HEK293T (cell line): ENCODE results near the gene PLEKHO2.

Source experiments
- CTCF ChIA-PET: fragments of 350-600 bp; formaldehyde crosslinking; extraction: SDS; loops from one replicate; lab custom pipeline; 2021; ENCODE audit warnings: antibody characterized with exemption, inconsistent platforms; lab: Yijun Ruan, JAX
- POLR2A ChIA-PET: fragments of 350-600 bp; formaldehyde crosslinking; extraction: SDS; loops from one replicate; lab custom pipeline; 2020; ENCODE audit warnings: antibody characterized with exemption, inconsistent platforms; lab: Yijun Ruan, JAX
- DNase-seq: peaks from one replicate; pipeline ENCODE4 v3.0.0; 2012; ENCODE audit warnings: mixed read lengths; ENCODE audit errors: extremely low spot score
- ARNT ChIP-seq: fragments of 450-650 bp; IDR thresholded peaks from 2 replicates; pipeline ENCODE4 v1.6.1; 2017; ENCODE audit warnings: mild to moderate bottlenecking
- BHLHE40 ChIP-seq: fragments of 450-650 bp; IDR thresholded peaks from 2 replicates; pipeline ENCODE4 v1.6.1; 2016; ENCODE audit warnings: mild to moderate bottlenecking, moderate library complexity, borderline replicate concordance
- CTBP1 ChIP-seq: fragments of 450-650 bp; IDR thresholded peaks from 2 replicates; pipeline ENCODE4 v1.6.1; 2016; ENCODE audit warnings: borderline replicate concordance
- ELF4 ChIP-seq: fragments of 450-650 bp; IDR thresholded peaks from 2 replicates; pipeline ENCODE4 v1.6.1; 2017; ENCODE audit warnings: antibody characterized with exemption
- FOXA1 ChIP-seq: fragments of 450-650 bp; IDR thresholded peaks from 2 replicates; pipeline ENCODE4 v1.6.1; 2016; ENCODE audit warnings: mild to moderate bottlenecking
- FOXK2 ChIP-seq: fragments of 450-650 bp; IDR thresholded peaks from 2 replicates; pipeline ENCODE4 v1.6.1; 2016; ENCODE audit warnings: mild to moderate bottlenecking
- FOXM1 ChIP-seq: fragments of 450-650 bp; IDR thresholded peaks from 2 replicates; pipeline ENCODE4 v1.6.1; 2017; ENCODE audit warnings: mild to moderate bottlenecking, borderline replicate concordance
- HDGF ChIP-seq: fragments of 450-650 bp; IDR thresholded peaks from 2 replicates; pipeline ENCODE4 v1.6.1; 2017; ENCODE audit warnings: antibody characterized with exemption, borderline replicate concordance
- L3MBTL2 ChIP-seq: fragments of 450-650 bp; conservative IDR thresholded peaks from 2 replicates; pipeline ENCODE4 v1.6.1; 2016; ENCODE audit warnings: mild to moderate bottlenecking
- LEF1 ChIP-seq: fragments of 450-650 bp; IDR thresholded peaks from 2 replicates; pipeline ENCODE4 v1.6.1; 2017; ENCODE audit warnings: mild to moderate bottlenecking, borderline replicate concordance
- NFRKB ChIP-seq: fragments of 450-650 bp; IDR thresholded peaks from 2 replicates; pipeline ENCODE4 v1.6.1; 2016; ENCODE audit warnings: mild to moderate bottlenecking, moderate library complexity
- SP1 ChIP-seq: fragments of 450-650 bp; IDR thresholded peaks from 2 replicates; pipeline ENCODE4 v1.6.1; 2017
- SUZ12 ChIP-seq: fragments of 450-650 bp; IDR thresholded peaks from 2 replicates; pipeline ENCODE4 v1.6.1; 2016; ENCODE audit warnings: mild to moderate bottlenecking
- TARDBP ChIP-seq: fragments of 450-650 bp; IDR thresholded peaks from 2 replicates; pipeline ENCODE4 v1.6.1; 2016
- ZNF384 ChIP-seq: fragments of 450-650 bp; IDR thresholded peaks from 2 replicates; pipeline ENCODE4 v1.6.1; 2016
- TF ChIP-seq, protein P1 (sequence below): fragments of 450-650 bp; IDR thresholded peaks from 2 replicates; pipeline ENCODE4 v1.6.1; 2016

Gene PLEKHO2

DNA sequence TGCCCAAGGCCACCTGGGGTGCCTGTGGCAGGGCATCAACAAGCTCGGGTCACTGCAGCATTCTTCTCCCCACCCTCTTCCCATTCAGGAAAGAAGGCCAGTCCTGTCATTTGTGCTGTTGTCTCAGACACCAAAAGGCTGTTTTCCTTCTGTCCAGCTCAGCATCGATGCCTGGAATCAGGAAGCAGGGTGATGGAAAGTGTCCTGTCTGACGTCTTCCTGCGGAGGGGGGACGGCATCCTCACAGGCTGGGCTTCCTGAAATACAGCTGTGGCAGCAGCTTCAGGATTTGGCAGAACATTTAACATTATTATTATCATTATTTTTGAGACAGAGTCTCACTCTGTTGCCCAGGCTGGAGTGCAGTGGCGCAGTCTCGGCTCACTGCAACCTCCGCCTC lies 37.0 kb downstream of the PLEKHO2 start:
- no peak for TF ChIP-seq CTBP1
- no peak for TF ChIP-seq SP1
- no peak for TF ChIP-seq HDGF
- no peak for TF ChIP-seq NFRKB
- TF ChIP-seq ZNF384, result no peak
- TF ChIP-seq FOXA1, result no peak
- no peak for TF ChIP-seq BHLHE40
- CTCF ChIA-PET, result no interaction called here
- POLR2A ChIA-PET, result interaction anchor here (1.0 kb wide), 1 partner anchor 17 kb away, joined by 3 read pairs; no protein-coding TSS in a partner anchor
- no peak for DNase-seq

DNA sequence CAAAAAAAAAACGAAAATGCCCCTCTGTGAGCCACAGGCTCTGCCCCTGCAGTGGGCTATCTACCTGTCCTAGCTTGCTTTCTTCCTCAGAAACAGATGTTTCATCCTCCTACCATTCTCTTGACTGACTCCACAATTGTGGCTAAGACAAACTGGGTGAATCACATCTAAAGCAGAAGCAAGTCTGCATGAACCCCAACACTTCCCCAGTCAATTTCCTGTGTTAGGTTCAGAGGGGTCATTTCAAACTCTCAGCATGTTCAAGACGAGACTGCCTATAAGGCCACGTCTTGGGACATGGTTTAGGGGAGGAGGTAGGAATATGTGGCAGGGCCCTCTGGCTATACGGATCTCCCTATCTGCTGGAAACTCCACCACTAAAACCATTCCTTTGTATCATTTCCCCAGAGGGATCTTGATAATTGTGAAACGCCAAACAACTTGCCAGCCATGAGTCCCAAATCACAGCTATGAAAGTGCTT lies 41.4 kb downstream of the PLEKHO2 start:
- DNase-seq, result no peak
- CTCF ChIA-PET, result no interaction called here
- POLR2A ChIA-PET, result no interaction called here
- TF ChIP-seq SUZ12, result no peak

DNA sequence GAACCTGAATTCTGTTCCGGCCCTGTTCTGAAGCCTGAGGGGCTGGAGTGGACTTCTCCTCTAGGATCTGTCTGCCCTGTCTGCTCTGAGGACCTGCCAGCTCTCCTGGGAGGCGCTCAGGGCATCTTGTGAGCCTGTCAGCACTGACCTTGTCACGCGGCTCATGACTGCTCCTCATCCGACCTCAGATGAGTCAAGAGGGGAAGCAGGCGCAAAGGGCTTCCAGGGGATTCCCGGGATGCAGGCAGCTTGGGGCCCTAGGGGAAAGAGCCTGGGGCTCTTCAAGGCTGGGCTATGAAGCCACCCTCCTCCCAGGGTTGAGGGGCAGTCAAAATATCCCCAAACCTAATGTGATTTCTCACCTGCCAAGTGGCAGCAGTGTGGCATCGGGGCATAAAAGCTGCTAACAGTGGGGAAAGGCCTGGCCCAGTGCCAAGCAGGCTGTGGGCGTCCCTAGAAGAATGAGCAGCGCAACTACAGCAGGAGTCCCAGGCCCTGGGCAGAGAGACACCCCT lies 42.3 kb downstream of the PLEKHO2 start:
- no peak for DNase-seq

DNA sequence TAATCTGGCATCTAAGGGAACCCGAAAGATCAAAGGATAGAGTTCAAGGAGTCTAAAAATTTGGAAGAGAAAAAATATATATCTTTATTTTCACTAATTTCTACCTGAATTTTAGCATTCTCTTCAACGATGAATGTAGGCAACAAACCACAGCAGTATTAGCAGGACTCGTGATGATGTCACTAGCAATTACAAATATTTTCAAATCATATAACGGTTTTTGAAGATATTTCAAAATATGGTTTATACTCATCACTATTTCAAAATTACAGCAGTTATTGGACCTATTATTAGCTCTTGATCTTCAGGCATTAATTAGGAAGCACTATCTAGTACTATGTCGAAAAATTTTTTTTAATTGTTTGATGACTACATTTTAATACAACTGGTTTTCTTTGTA lies 43.0 kb downstream of the PLEKHO2 start:
- POLR2A ChIA-PET, result no interaction called here

More for the DNA sequence above, 42.3 kb downstream of the PLEKHO2 start:
- ChIA-PET CTCF (no interaction called here), POLR2A (no interaction called here)
- no peak for TF ChIP-seq L3MBTL2
- no peak for TF ChIP-seq ARNT
- no peak for TF ChIP-seq FOXK2
- no peak for TF ChIP-seq TARDBP
- TF ChIP-seq HDGF, result no peak
- no peak for TF ChIP-seq ELF4
- no peak for TF ChIP-seq NFRKB
- no peak for TF ChIP-seq SP1
- TF ChIP-seq FOXA1, result no peak
- TF ChIP-seq SUZ12, result no peak
- no peak for TF ChIP-seq ZNF384
- TF ChIP-seq LEF1, result no peak
- TF ChIP-seq BHLHE40, result no peak
- TF ChIP-seq FOXM1, result no peak

DNA sequence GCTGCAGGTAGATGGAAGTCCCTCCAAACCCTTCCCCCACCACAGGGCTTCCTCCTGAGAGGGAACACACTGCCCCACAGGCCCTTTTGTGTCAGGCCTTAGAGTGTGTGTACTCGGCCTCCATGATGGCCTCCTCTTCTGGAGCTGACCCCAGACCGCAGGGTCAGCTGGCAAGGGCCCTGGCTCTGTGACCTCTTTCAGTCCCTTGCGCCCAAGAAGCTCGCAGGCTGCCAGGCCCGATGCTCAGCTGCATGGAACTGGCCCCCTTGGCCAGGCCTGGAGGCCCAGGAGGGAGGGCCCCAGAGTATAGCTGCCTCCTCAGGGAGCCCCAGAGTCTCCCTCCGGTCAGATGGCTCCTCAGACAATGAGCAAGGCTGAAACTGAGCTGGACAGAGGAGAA lies 46.6 kb downstream of the PLEKHO2 start:
- TF ChIP-seq LEF1 (no peak), ZNF384 (no peak), BHLHE40 (no peak), HDGF (no peak), ELF4 (no peak), SUZ12 (no peak), L3MBTL2 (no peak), NFRKB (no peak), SP1 (no peak), ARNT (no peak), TARDBP (no peak), FOXA1 (no peak), FOXM1 (no peak), FOXK2 (no peak), CTBP1 (no peak)
- TF ChIP-seq, protein P1, sequence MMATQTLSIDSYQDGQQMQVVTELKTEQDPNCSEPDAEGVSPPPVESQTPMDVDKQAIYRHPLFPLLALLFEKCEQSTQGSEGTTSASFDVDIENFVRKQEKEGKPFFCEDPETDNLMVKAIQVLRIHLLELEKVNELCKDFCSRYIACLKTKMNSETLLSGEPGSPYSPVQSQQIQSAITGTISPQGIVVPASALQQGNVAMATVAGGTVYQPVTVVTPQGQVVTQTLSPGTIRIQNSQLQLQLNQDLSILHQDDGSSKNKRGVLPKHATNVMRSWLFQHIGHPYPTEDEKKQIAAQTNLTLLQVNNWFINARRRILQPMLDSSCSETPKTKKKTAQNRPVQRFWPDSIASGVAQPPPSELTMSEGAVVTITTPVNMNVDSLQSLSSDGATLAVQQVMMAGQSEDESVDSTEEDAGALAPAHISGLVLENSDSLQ, result no peak
- ChIA-PET POLR2A (no interaction called here), CTCF (interaction anchor here (0.5 kb wide), 1 partner anchor 202 kb away, joined by 3 read pairs; no protein-coding TSS in a partner anchor)
- DNase-seq, result no peak

More for the DNA sequence above, 43.0 kb downstream of the PLEKHO2 start:
- CTCF ChIA-PET, result no interaction called here
- no peak for DNase-seq
- TF ChIP-seq LEF1, result no peak
- no peak for TF ChIP-seq FOXK2
- TF ChIP-seq, protein P1, result no peak
- TF ChIP-seq L3MBTL2, result no peak
- no peak for TF ChIP-seq BHLHE40
- TF ChIP-seq NFRKB, result no peak
- no peak for TF ChIP-seq ZNF384
- TF ChIP-seq ELF4, result no peak
- no peak for TF ChIP-seq SP1
- TF ChIP-seq TARDBP, result no peak
- TF ChIP-seq ARNT, result no peak
- TF ChIP-seq SUZ12, result no peak
- no peak for TF ChIP-seq CTBP1

DNA sequence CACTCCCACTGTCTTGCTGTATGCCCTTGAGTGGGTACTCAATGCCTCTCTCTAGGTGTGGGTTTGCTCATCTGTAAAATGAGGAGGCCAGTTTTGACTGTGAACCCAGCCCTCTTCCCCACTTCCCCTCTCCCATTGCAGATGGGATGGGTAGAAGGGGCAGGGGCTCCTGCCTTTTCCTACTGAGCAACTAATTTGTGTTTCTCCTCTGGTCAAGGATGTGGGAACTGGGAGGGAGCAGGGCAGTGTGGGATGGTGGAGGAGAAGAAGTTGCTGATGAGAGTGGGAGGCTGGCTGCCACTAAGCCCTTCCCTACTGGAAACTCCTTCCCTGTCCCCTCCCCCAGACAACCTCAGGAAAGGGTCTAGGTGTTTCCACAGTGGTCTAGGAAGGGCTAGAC lies 49.8 kb downstream of the PLEKHO2 start:
- POLR2A ChIA-PET, result no interaction called here
- no peak for DNase-seq
- TF ChIP-seq ELF4 (no peak), FOXA1 (no peak), ARNT (no peak), FOXK2 (no peak), TARDBP (no peak), L3MBTL2 (no peak), LEF1 (no peak), BHLHE40 (no peak), NFRKB (no peak), CTBP1 (no peak), SP1 (no peak), ZNF384 (no peak), SUZ12 (no peak)
- TF ChIP-seq, protein P1, result no peak
- CTCF ChIA-PET, result no interaction called here
